Measurements from ENCODE around the gene AFF1.

AFF1 gene

GRCh38 chr4:86910820-86911684 lies 23.8 kb upstream of the AFF1 start:
- TF ChIP-seq TAF1 (IDR thresholded peaks at IDR 0.05; ENCODE audit: low read depth), result no peak
- no peak for TF ChIP-seq CEBPB (IDR thresholded peaks at IDR 0.05)
- TF ChIP-seq EP300 (IDR thresholded peaks at IDR 0.05; ENCODE audit: borderline replicate concordance), result no peak
- TF ChIP-seq, protein P1, sequence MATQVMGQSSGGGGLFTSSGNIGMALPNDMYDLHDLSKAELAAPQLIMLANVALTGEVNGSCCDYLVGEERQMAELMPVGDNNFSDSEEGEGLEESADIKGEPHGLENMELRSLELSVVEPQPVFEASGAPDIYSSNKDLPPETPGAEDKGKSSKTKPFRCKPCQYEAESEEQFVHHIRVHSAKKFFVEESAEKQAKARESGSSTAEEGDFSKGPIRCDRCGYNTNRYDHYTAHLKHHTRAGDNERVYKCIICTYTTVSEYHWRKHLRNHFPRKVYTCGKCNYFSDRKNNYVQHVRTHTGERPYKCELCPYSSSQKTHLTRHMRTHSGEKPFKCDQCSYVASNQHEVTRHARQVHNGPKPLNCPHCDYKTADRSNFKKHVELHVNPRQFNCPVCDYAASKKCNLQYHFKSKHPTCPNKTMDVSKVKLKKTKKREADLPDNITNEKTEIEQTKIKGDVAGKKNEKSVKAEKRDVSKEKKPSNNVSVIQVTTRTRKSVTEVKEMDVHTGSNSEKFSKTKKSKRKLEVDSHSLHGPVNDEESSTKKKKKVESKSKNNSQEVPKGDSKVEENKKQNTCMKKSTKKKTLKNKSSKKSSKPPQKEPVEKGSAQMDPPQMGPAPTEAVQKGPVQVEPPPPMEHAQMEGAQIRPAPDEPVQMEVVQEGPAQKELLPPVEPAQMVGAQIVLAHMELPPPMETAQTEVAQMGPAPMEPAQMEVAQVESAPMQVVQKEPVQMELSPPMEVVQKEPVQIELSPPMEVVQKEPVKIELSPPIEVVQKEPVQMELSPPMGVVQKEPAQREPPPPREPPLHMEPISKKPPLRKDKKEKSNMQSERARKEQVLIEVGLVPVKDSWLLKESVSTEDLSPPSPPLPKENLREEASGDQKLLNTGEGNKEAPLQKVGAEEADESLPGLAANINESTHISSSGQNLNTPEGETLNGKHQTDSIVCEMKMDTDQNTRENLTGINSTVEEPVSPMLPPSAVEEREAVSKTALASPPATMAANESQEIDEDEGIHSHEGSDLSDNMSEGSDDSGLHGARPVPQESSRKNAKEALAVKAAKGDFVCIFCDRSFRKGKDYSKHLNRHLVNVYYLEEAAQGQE (IDR thresholded peaks at IDR 0.05; ENCODE audit: low read depth), result no peak
- no peak for TF ChIP-seq ZBTB7A (IDR thresholded peaks at IDR 0.05; ENCODE audit: low read depth)
- no peak for TF ChIP-seq NFIC (IDR thresholded peaks at IDR 0.05)
- no peak for TF ChIP-seq EGR1 (IDR thresholded peaks at IDR 0.05)
- TF ChIP-seq YY1 (IDR thresholded peaks at IDR 0.05; ENCODE audit: low read depth), result no peak
- TF ChIP-seq FOXM1 (IDR thresholded peaks at IDR 0.05; ENCODE audit: borderline replicate concordance, low read depth), result no peak
- TF ChIP-seq, protein P2, sequence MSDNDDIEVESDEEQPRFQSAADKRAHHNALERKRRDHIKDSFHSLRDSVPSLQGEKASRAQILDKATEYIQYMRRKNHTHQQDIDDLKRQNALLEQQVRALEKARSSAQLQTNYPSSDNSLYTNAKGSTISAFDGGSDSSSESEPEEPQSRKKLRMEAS (IDR thresholded peaks at IDR 0.05), result no peak
- TF ChIP-seq TCF12 (IDR thresholded peaks at IDR 0.05; ENCODE audit: low read depth), result no peak

- TF ChIP-seq TCF12 (IDR thresholded peaks at IDR 0.05; ENCODE audit: low read depth) (no peak), TAF1 (IDR thresholded peaks at IDR 0.05; ENCODE audit: low read depth) (no peak), EP300 (IDR thresholded peaks at IDR 0.05; ENCODE audit: borderline replicate concordance) (no peak), CREB1 (IDR thresholded peaks at IDR 0.05; ENCODE audit: low read depth) (no peak), ZBTB7A (IDR thresholded peaks at IDR 0.05; ENCODE audit: low read depth) (no peak), YY1 (IDR thresholded peaks at IDR 0.05; ENCODE audit: low read depth) (no peak), FOXM1 (IDR thresholded peaks at IDR 0.05; ENCODE audit: borderline replicate concordance, low read depth) (no peak), EGR1 (IDR thresholded peaks at IDR 0.05) (no peak), CEBPB (IDR thresholded peaks at IDR 0.05) (no peak), RAD21 (IDR thresholded peaks at IDR 0.05; ENCODE audit: low read depth) (no peak), NFIC (IDR thresholded peaks at IDR 0.05) (no peak), TEAD4 (IDR thresholded peaks at IDR 0.05) (no peak)
- TF ChIP-seq, protein P3, sequence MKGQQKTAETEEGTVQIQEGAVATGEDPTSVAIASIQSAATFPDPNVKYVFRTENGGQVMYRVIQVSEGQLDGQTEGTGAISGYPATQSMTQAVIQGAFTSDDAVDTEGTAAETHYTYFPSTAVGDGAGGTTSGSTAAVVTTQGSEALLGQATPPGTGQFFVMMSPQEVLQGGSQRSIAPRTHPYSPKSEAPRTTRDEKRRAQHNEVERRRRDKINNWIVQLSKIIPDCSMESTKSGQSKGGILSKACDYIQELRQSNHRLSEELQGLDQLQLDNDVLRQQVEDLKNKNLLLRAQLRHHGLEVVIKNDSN (IDR thresholded peaks at IDR 0.05), result no peak
- TF ChIP-seq, protein P2 (IDR thresholded peaks at IDR 0.05), result no peak
- TF ChIP-seq, protein P1 (IDR thresholded peaks at IDR 0.05; ENCODE audit: low read depth), result no peak
Observed at GRCh38 chr4:86916392-86916791, 18.4 kb upstream of the AFF1 start.

DNA sequence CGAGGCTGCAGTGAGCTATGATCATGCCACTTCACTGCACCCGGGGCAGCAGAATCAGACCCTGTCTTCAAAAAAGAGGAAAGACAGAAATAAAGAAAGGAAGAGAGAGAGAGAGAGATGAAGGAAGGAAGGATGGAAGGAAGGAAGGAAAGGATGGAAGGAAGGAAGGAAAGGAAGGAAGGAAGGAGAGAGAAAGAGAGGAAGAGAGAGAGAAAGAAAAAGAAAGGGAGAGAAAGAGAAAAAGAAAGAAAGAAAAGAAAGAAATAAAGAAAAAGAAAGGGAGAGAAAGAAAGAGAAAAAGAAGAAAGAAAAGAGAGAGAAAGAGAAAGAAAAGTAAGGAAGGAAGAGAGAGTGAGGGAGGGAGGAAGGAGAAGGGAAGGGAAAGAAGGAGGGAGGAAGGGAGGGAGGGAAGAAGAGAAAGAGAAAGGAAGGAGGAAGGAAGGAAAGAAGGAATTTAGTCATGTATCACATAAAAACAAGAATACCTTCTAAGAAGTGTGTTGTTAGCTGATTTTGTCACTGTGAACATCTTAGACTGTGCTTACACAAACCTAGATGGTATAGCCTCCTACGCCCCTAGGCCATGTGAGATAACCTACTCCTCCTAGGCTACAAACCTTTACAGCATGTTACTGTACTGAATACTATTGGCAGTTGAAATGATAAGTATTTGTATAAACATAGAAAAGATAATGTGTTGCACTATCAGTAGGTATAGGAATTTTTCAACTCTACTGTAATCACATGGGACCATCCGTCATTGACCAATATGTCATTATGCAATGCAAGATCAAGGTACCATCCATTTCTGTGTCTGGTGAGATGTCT lies 17.4 kb upstream of the AFF1 start:
- no peak for TF ChIP-seq CEBPB (IDR thresholded peaks at IDR 0.05)
- TF ChIP-seq YY1 (IDR thresholded peaks at IDR 0.05; ENCODE audit: low read depth), result no peak
- TF ChIP-seq, protein P3 (IDR thresholded peaks at IDR 0.05), result no peak
- no peak for TF ChIP-seq TEAD4 (IDR thresholded peaks at IDR 0.05)
- no peak for TF ChIP-seq CREB1 (IDR thresholded peaks at IDR 0.05; ENCODE audit: low read depth)
- no peak for TF ChIP-seq EP300 (IDR thresholded peaks at IDR 0.05; ENCODE audit: borderline replicate concordance)
- TF ChIP-seq, protein P2 (IDR thresholded peaks at IDR 0.05), result no peak
- TF ChIP-seq, protein P1 (IDR thresholded peaks at IDR 0.05; ENCODE audit: low read depth), result no peak
- no peak for TF ChIP-seq FOXM1 (IDR thresholded peaks at IDR 0.05; ENCODE audit: borderline replicate concordance, low read depth)
- no peak for TF ChIP-seq TAF1 (IDR thresholded peaks at IDR 0.05; ENCODE audit: low read depth)
- no peak for TF ChIP-seq TCF12 (IDR thresholded peaks at IDR 0.05; ENCODE audit: low read depth)
- no peak for TF ChIP-seq ZBTB7A (IDR thresholded peaks at IDR 0.05; ENCODE audit: low read depth)
- TF ChIP-seq EGR1 (IDR thresholded peaks at IDR 0.05), result no peak
- TF ChIP-seq NFIC (IDR thresholded peaks at IDR 0.05), result no peak
- TF ChIP-seq RAD21 (IDR thresholded peaks at IDR 0.05; ENCODE audit: low read depth), result no peak
